Measurements from ENCODE around the gene EPHB3.

Gene EPHB3

GRCh38 chr3:184626923-184627322, 65.3 kb downstream of the EPHB3 start:
- no peak for DNase-seq

DNA sequence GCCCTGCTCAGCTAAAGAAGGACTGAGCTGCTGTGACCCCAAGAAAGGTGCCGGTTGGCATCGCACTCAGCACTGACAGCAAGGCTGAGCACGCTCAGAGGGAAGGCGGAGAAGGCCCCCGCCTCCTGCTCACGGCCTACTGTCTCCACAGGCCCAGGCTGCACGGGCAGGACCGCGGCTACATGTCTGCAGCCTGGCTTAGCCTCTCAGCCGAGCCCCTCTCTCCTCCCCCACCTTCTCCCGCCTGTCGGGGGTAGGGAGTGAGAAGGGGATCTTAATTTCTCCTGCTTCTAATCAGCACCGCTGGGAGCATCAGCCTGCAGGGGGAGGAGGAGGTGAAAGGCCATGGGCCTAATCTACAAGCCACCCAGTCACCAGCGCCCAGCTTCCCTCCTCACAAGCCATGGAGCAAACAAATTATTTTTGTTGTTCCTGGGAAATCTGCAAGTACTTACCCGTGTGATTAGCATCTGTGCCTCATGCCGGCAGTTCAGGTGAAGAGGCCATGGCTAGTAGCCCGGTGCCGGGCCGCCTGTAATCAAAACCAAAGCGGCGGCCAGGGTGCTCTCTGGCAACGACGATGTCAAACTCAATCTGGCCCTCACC, 68.1 kb downstream of the EPHB3 start:
- no peak for DNase-seq

- no peak for DNase-seq
These were observed 69.4 kb downstream of the EPHB3 start for GRCh38 chr3:184630861-184631471.

DNA sequence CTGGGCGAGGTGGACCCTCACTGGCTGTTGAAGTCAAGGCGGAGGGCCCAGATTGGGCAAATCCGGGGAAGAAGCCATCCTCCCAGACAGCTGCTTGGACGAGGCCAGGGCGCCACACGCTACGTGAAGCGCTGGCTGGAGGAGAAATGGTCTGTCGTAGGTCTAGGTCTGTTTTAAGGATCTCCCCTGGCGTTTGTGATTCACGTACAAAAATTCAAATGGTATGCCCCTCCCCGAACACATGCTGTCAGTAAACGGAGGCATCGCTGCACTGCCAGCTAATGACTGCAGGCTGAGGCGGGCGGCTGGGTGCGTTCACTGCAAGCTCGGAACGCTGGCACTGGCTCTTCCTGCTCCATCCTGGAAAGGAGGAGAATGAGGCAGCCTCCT, 69.9 kb downstream of the EPHB3 start:
- DNase-seq, result no peak
